Memory B cell (primary cell): Measurements from ENCODE around the gene KDM2A.

Experiments used
- ATAC-seq: fragments of 150-1000 bp; cut with Tn5 transposase; 2 replicates; pipeline ENCODE4 v1.10.0; 2021; ENCODE audit warnings: low read depth, mild to moderate bottlenecking, moderate library complexity
- DNase-seq, 2 donors: peaks; one replicate each; pipeline ENCODE4 v3.0.0; 2022; ENCODE audit warnings: low spot score in 2 of 2
- H3K27ac Mint-ChIP-seq: one replicate; pipeline ENCODE4 v1.8.0; 2022; ENCODE audit warnings: mild to moderate bottlenecking, moderate library complexity, mixed read lengths
- H3K27me3 Mint-ChIP-seq: one replicate; pipeline ENCODE4 v1.8.0; 2022; ENCODE audit warnings: mixed read lengths
- H3K36me3 Mint-ChIP-seq: one replicate; pipeline ENCODE4 v1.8.0; 2022; ENCODE audit warnings: mild to moderate bottlenecking, mixed read lengths
- H3K4me1 Mint-ChIP-seq: one replicate; pipeline ENCODE4 v1.8.0; 2022; ENCODE audit warnings: mixed read lengths
- H3K4me3 Mint-ChIP-seq: one replicate; pipeline ENCODE4 v1.8.0; 2022; ENCODE audit warnings: mild to moderate bottlenecking, moderate library complexity, mixed read lengths
- H3K9me3 Mint-ChIP-seq: one replicate; pipeline ENCODE4 v1.8.0; 2022; ENCODE audit warnings: mixed read lengths

The KDM2A gene

GRCh38 chr11:67242548-67242947 is 123.5 kb downstream of the KDM2A start:
- H3K4me3 Mint-ChIP-seq, result peak overlapping the region; percentile 99
- ATAC-seq (no peak), DNase-seq (no peak)
- peaks cover 39% of the 10 kb centered on the region for H3K36me3 Mint-ChIP-seq
- peaks cover 41% of the 10 kb centered on the region for H3K4me1 Mint-ChIP-seq
- no peaks in the 10 kb centered on the region for H3K9me3 Mint-ChIP-seq
- no peaks in the 10 kb centered on the region for H3K27me3 Mint-ChIP-seq
- peak overlapping the region; percentile 99 for H3K27ac Mint-ChIP-seq

DNA sequence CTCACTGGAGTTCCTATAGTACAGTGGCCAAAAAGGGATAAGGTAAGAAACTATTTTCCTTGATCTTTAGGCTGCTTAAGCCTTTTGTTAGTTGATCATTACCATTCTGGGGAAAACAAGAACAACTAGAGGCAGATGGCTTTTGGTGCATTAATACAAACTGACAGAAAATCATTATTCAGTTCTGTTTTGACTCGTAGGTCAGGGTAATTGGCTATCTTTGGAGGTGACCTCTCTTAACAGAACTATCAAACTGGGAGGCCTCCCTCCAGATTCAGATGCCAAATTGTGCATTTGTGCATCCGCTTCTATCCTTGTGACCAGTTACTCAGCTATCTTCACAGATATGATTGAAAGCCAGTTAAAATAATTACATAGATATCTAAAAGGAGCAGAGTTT is 124.0 kb downstream of the KDM2A start:
- DNase-seq (no peak), ATAC-seq (no peak)
- Mint-ChIP-seq H3K27me3 (no peaks in the 10 kb centered on the region), H3K4me3 (peak overlapping the region; percentile 99), H3K27ac (peak overlapping the region; percentile 99), H3K36me3 (peaks cover 42% of the 10 kb centered on the region), H3K4me1 (peaks cover 41% of the 10 kb centered on the region), H3K9me3 (no peaks in the 10 kb centered on the region)

DNA sequence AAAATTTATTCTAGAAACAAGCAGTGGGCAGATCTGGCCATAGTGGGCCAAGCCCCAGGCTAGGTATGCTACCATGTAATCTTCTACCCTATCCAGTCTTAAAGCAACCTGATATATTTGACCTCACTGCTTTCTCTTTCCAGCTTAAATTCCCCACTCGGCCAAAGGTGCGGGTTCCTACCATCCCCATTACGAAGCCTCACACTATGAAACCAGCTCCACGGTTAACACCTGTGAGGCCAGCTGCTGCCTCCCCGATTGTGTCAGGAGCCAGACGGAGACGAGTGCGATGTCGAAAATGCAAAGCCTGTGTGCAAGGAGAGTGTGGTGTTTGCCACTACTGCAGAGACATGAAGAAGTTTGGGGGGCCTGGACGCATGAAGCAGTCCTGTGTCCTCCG is 126.0 kb downstream of the KDM2A start:
- Mint-ChIP-seq H3K27ac (peak overlapping the region; percentile 33), H3K4me1 (peaks cover 30% of the 10 kb centered on the region)

GRCh38 chr11:67247946-67248550 is 129.0 kb downstream of the KDM2A start:
- Mint-ChIP-seq H3K9me3 (no peaks in the 10 kb centered on the region), H3K4me1 (peaks cover 16% of the 10 kb centered on the region), H3K36me3 (peaks cover 49% of the 10 kb centered on the region), H3K4me3 (no peak overlapping the region), H3K27ac (peak overlapping the region; percentile 28), H3K27me3 (no peaks in the 10 kb centered on the region)
- no peak for ATAC-seq
- DNase-seq, result no peak

More for the DNA sequence above, 126.0 kb downstream of the KDM2A start:
- no peak for DNase-seq
- Mint-ChIP-seq H3K4me3 (no peak overlapping the region), H3K27me3 (no peaks in the 10 kb centered on the region), H3K36me3 (peaks cover 56% of the 10 kb centered on the region), H3K9me3 (no peaks in the 10 kb centered on the region)
- no peak for ATAC-seq

DNA sequence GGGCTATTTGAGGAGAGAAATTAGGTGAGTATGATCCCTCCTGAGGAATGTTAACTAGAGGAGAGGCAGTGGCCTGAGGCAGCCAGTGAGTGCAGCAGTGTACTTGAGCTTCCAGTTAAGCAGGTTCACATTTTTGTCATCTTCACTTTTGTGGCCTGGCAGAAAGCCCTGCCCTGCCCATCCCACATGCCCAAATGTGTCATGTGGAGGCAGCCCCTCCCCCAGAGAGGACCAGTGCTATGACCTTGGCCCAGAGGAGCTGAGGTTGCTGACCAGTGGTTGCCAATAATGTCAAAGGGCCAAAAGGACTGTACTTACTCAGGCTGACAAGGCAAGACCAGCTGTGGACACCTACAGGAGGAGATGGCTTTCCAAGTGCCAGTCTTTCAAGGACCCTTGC is 129.6 kb downstream of the KDM2A start:
- H3K4me3 Mint-ChIP-seq, result no peak overlapping the region
- H3K27me3 Mint-ChIP-seq, result no peaks in the 10 kb centered on the region
- DNase-seq (no peak), ATAC-seq (no peak)
- peaks cover 51% of the 10 kb centered on the region for H3K36me3 Mint-ChIP-seq
- no peaks in the 10 kb centered on the region for H3K9me3 Mint-ChIP-seq
- H3K4me1 Mint-ChIP-seq, result peaks cover 20% of the 10 kb centered on the region
- peak overlapping the region; percentile 28 for H3K27ac Mint-ChIP-seq

- no peak for DNase-seq
- no peaks in the 10 kb centered on the region for H3K27me3 Mint-ChIP-seq
- peaks cover 14% of the 10 kb centered on the region for H3K4me1 Mint-ChIP-seq
- peak overlapping the region; percentile 69 for H3K27ac Mint-ChIP-seq
- H3K4me3 Mint-ChIP-seq, result no peak overlapping the region
- no peak for ATAC-seq
- peaks cover 52% of the 10 kb centered on the region for H3K36me3 Mint-ChIP-seq
- H3K9me3 Mint-ChIP-seq, result no peaks in the 10 kb centered on the region
These were observed 131.3 kb downstream of the KDM2A start for GRCh38 chr11:67250059-67251043.

DNA sequence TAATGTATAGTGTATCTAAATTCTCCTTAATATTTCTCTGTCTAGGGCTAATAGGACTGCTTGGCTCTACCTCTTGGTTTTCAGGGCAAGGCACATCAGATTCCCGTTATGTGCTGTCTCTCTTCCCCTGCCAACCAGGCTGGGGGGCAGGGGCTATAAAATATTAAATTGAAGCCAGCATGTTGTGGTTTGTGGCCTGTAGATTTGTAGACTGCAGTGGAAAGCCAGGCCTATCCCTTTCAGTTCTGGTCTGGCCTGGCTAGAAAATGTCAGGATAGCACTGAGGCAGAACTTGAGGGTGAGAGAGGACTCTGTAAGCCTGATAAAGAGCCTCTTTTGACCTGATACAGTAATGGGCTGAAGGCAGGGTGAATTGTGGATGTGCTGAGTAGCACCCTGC is 132.8 kb downstream of the KDM2A start:
- ATAC-seq, result no peak
- Mint-ChIP-seq H3K4me3 (no peak overlapping the region), H3K36me3 (peaks cover 48% of the 10 kb centered on the region), H3K27ac (no peak overlapping the region), H3K9me3 (no peaks in the 10 kb centered on the region), H3K4me1 (peaks cover 19% of the 10 kb centered on the region), H3K27me3 (no peaks in the 10 kb centered on the region)
- no peak for DNase-seq

DNA sequence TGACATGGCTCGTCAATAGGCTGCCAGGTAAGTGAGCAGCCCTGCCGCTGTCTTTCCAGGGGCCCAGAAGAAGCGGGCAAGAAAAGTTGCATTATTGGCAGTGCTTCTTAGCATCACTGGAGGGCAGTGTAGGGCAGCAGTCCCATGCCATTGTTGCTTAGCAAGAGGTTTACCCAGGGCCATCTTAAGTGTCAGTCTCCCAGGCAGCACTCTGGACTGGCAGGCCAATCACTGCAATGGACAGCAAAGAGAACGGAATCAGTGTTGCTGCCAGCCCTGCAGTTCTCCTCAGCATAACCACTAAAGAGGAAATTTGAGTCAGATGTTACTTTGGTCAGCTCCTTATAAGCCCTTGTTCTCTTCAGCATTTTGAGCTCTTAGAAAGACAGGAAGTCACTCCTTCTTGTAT is 133.8 kb downstream of the KDM2A start:
- DNase-seq, result no peak
- Mint-ChIP-seq H3K4me3 (no peak overlapping the region), H3K36me3 (peaks cover 47% of the 10 kb centered on the region), H3K27me3 (no peaks in the 10 kb centered on the region), H3K4me1 (peaks cover 19% of the 10 kb centered on the region), H3K27ac (peak overlapping the region; percentile 64), H3K9me3 (no peaks in the 10 kb centered on the region)
- ATAC-seq, result peak; percentile 75

DNA sequence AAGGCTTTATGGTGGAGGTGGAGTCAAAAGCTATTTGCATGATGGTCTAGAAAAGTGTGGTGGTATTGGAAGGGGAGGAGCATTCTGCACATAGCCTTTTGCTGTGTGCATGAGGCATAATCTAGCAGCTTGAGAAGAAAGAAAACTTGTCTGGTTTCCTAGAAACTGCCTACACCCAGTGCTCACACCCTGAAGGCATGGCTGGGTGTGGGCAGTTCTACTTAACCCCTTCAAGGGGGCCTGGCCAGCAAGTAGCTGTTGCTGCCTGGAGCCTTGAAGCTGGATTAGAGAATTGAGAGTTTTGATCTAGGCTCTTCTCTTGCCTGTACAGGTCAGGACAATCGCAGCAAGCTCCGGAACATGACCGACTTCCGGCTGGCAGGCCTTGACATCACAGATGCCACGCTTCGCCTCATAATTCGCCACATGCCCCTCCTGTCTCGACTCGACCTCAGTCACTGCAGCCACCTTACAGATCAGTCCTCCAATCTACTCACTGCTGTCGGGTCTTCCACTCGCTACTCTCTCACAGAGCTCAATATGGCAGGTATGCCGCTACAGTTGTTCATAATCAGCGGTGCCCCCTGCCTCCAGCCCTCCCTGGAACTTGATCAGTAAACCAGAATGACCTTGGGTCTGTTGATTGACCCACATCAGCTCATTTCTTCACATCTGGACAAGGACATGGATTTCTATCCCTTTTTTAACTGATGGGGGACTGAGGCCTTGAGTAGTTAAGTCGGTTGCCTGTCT is 135.0 kb downstream of the KDM2A start:
- Mint-ChIP-seq H3K36me3 (peaks cover 40% of the 10 kb centered on the region), H3K4me1 (peaks cover 19% of the 10 kb centered on the region), H3K4me3 (no peak overlapping the region), H3K27me3 (no peaks in the 10 kb centered on the region), H3K27ac (no peak overlapping the region), H3K9me3 (no peaks in the 10 kb centered on the region)
- DNase-seq (no peak), ATAC-seq (no peak)

DNA sequence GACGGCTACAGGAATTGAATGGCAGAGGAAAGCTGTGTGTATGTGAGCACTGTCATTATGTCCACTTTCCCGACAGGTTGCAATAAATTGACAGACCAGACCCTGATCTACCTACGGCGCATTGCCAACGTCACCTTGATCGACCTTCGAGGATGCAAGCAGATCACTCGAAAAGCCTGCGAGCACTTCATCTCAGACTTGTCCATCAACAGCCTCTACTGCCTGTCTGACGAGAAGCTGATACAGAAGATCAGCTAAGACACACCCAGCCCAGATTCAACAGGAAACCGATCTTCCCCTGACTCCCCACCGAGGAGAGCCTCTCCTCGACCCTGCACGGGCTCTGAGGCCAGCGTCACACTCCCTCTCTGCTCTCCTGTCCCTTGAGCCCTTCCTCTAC is 135.7 kb downstream of the KDM2A start:
- Mint-ChIP-seq H3K4me1 (peaks cover 22% of the 10 kb centered on the region), H3K27me3 (no peaks in the 10 kb centered on the region), H3K27ac (no peak overlapping the region), H3K36me3 (peaks cover 32% of the 10 kb centered on the region), H3K9me3 (no peaks in the 10 kb centered on the region), H3K4me3 (no peak overlapping the region)
- ATAC-seq (no peak), DNase-seq (no peak)

DNA sequence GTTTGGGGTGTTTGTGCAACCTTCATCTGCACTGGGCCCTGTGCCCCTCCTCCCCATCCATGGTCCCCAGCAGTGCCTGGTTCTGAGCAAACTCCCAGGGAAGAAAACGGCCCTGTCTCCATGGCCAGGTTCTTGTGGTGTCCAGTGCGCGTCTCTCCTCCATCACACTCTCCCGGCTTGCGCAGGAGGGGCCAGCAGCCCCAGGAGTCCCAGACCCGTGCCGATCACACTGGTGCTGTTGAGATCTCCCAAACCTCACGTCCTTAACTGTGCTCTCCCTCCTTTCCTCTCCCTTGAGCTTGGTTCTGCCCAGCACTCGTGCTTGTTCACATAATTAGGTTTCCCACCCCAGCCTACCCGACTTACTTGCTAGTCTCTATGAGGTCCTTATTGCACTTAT is 136.3 kb downstream of the KDM2A start:
- H3K27ac Mint-ChIP-seq, result no peak overlapping the region
- ATAC-seq (no peak), DNase-seq (no peak)
- no peaks in the 10 kb centered on the region for H3K27me3 Mint-ChIP-seq
- H3K4me3 Mint-ChIP-seq, result no peak overlapping the region
- H3K36me3 Mint-ChIP-seq, result peaks cover 30% of the 10 kb centered on the region
- peaks cover 23% of the 10 kb centered on the region for H3K4me1 Mint-ChIP-seq
- no peaks in the 10 kb centered on the region for H3K9me3 Mint-ChIP-seq

- Mint-ChIP-seq H3K36me3 (peaks cover 26% of the 10 kb centered on the region), H3K27ac (no peak overlapping the region), H3K9me3 (no peaks in the 10 kb centered on the region), H3K27me3 (no peaks in the 10 kb centered on the region), H3K4me1 (peaks cover 22% of the 10 kb centered on the region), H3K4me3 (no peak overlapping the region)
- DNase-seq (no peak), ATAC-seq (no peak)
These were observed 136.8 kb downstream of the KDM2A start for GRCh38 chr11:67255864-67256263.

- Mint-ChIP-seq H3K27ac (peak overlapping the region; percentile 41), H3K27me3 (peaks cover 2% of the 10 kb centered on the region), H3K4me3 (no peak overlapping the region), H3K9me3 (no peaks in the 10 kb centered on the region), H3K4me1 (peaks cover 26% of the 10 kb centered on the region), H3K36me3 (peaks cover 26% of the 10 kb centered on the region)
- ATAC-seq, result no peak
- no peak for DNase-seq
These were observed 137.5 kb downstream of the KDM2A start for GRCh38 chr11:67256477-67257135.
